Thoracic aorta (tissue), 2 donors: ENCODE results near the gene HBS1L. TPM values are rescaled to one million over a fixed set of nuclear protein-coding genes. Genes with fewer than 3 reads are reported as not detected.

Source experiments
- ATAC-seq: fragments of 150-250 bp; one replicate; pipeline ENCODE4 v1.8.0; 2017; ENCODE audit warnings: low read depth; ENCODE audit not compliant: insufficient number of reproducible peaks, low FRiP score
- DNase-seq: peaks from one replicate; pipeline ENCODE4 v3.0.0-alpha.2; 2020; ENCODE audit warnings: low spot score
- H3K27ac ChIP-seq, 2 donors: fragments of 200-600 bp; sonication (generic); 1 replicate in 1 of 2; 2 replicates in 1 of 2; pipeline ENCODE4 v1.5.1; 2016; ENCODE audit warnings: mild to moderate bottlenecking in 2 of 2, moderate library complexity in 2 of 2
- H3K27me3 ChIP-seq: fragments of 200-600 bp; sonication (generic); replicated peaks from 2 replicates; pipeline ENCODE4 v1.6.0; 2016; ENCODE audit warnings: mild to moderate bottlenecking; ENCODE audit not compliant: insufficient read depth
- H3K36me3 ChIP-seq: fragments of 200-600 bp; sonication (generic); one replicate; pipeline ENCODE4 v1.5.1; 2016
- H3K4me1 ChIP-seq, 2 donors: fragments of 200-600 bp; sonication (generic); 1 replicate in 1 of 2; 2 replicates in 1 of 2; pipeline versions ENCODE4 v1.5.1 to v1.6.0; 2016; ENCODE audit warnings: low read depth in 2 of 2, mild to moderate bottlenecking in 1 of 2; ENCODE audit not compliant: control insufficient read depth in 1 of 2
- H3K4me3 ChIP-seq: fragments of 200-600 bp; sonication (generic); 2 replicates; pipeline ENCODE4 v1.5.1; 2016; ENCODE audit warnings: mild to moderate bottlenecking
- H3K9me3 ChIP-seq: fragments of 200-600 bp; sonication (generic); 2 replicates; pipeline ENCODE4 v1.5.1; 2016
- CTCF ChIP-seq: fragments of 200-600 bp; sonication (generic); IDR thresholded peaks from one replicate; pipeline ENCODE4 v1.5.1; 2019; ENCODE audit warnings: antibody characterized with exemption
- total RNA-seq, 2 donors: library from RNA; depleted of rRNA; stranded (reverse); fragments of >200 nt; gene quantifications; one replicate each; pipeline versions ENCODE4 v1.1.0 to v1.2.3, GENCODE V29; 2016

HBS1L gene
- total RNA-seq, 2 donors from 2014 or later: 42.5 to 48.5 TPM

- DNase-seq (no peak), ATAC-seq (no peak)
- H3K27ac ChIP-seq: no peak overlapping the region
These were observed 109.6 kb downstream of the HBS1L start for GRCh38 chr6:134945045-134945444.

DNA sequence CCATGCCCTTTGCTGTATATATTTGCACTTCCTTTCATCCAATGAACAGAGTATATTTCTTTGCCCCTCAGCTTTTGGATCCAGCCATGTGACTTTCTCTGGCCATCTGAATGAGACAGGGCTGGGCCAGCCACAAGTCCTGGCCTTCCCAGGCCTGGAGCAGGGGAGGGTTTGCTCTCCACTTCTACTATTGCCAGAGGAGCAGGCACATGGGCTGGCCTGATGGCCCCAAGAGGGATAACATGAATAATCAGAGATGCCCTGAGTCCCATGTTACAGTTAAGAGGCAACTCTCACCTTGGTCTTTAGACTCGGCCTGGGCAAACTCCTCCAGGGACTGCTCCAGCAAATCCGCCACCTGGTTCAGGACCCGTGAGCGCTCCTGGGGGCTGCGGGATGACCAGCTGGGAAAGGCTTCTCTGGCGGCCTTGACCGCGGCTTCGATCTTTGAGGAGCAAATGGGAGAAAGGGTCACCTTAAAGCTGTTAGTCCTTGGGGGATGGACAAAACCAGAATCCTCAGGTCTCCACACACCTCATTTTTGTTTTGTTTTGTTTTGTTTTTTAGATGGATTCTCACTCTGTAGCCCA is 111.0 kb downstream of the HBS1L start:
- ATAC-seq (no peak), DNase-seq (no peak)
- H3K4me3 ChIP-seq: no peak overlapping the region
- no peaks in the 10 kb centered on the region for H3K27me3 ChIP-seq
- no peak for TF ChIP-seq CTCF
- no peak overlapping the region for H3K27ac ChIP-seq
- no peaks in the 10 kb centered on the region for H3K4me1 ChIP-seq
- no peaks in the 10 kb centered on the region for H3K36me3 ChIP-seq
- H3K9me3 ChIP-seq: no peaks in the 10 kb centered on the region

More at GRCh38 chr6:134945045-134945444, 109.6 kb downstream of the HBS1L start:
- H3K4me1 ChIP-seq: no peaks in the 10 kb centered on the region
- H3K9me3 ChIP-seq: no peaks in the 10 kb centered on the region
- no peaks in the 10 kb centered on the region for H3K36me3 ChIP-seq
- no peak overlapping the region for H3K4me3 ChIP-seq
- H3K27me3 ChIP-seq: no peaks in the 10 kb centered on the region
- no peak for TF ChIP-seq CTCF

DNA sequence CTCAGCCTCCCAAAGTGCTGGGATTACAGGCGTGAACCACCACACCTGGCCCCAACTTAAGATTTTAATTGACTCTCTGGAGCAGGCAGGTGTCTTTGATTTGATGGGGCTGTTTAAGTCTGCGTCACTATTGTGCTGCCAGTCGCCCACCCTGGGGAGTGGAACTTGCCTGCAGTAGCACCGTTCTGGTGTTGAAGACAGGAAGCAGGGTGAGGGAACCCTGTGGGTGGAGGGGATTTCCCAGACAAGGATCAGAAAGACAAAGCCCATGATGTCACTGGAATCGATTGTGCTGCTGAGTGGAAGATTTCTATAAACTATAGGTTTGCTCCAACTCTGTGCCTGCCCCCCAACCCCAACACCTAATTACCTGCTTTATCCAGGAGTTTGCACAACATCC is 115.7 kb downstream of the HBS1L start:
- no peaks in the 10 kb centered on the region for H3K9me3 ChIP-seq
- no peaks in the 10 kb centered on the region for H3K36me3 ChIP-seq
- no peak overlapping the region for H3K4me3 ChIP-seq
- DNase-seq (no peak), ATAC-seq (no peak)
- no peaks in the 10 kb centered on the region for H3K27me3 ChIP-seq
- TF ChIP-seq CTCF: no peak
- no peaks in the 10 kb centered on the region for H3K4me1 ChIP-seq
- no peak overlapping the region for H3K27ac ChIP-seq

DNA sequence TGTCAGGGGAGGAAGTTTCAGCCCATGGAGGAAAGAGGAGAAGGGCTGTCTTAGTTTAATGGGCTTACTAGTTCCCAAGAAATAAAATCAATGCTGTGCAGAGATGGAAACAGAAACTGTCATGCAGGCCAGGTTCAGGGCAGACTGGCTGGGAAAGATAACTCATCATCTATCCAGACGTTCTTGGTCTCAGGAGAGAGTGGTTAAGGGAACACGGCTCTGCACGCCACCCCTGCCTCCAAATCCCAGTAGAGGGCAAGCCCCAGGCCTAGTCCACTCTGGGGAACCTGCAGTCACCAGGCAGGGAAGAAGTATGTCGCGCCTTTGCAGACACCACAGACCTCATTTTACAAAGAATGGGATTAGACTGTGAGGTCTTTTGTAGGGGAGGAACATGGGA is 117.2 kb downstream of the HBS1L start:
- no peak for TF ChIP-seq CTCF
- H3K27ac ChIP-seq: no peak overlapping the region

DNA sequence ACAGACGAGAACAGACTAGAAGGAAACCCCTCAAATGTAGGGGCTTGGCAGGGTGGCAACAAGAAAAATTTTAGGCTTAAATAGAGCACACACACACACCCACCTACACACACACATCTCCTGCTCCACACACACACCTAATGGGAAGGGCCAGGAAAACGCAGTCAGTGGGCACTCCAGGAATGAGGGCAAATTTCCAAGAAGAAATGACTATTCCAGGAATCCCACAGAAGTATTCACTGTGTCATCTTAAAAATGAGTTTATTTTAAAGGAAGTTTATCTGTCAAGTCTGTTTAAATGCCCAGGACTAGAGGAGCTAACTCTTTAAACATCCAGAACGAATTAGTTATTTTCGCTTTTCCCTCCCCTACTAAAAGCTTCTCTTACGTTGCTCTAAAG is 117.7 kb downstream of the HBS1L start:
- no peak for TF ChIP-seq CTCF
- no peak for ATAC-seq

More for the DNA sequence above, 117.2 kb downstream of the HBS1L start:
- H3K27me3 ChIP-seq: no peaks in the 10 kb centered on the region
- H3K4me3 ChIP-seq: no peak overlapping the region
- ATAC-seq: no peak
- H3K9me3 ChIP-seq: no peaks in the 10 kb centered on the region
- no peak for DNase-seq
- no peaks in the 10 kb centered on the region for H3K36me3 ChIP-seq
- no peaks in the 10 kb centered on the region for H3K4me1 ChIP-seq

More for the DNA sequence above, 117.7 kb downstream of the HBS1L start:
- Histone ChIP-seq H3K27me3 (no peaks in the 10 kb centered on the region), H3K27ac (no peak overlapping the region), H3K4me3 (no peak overlapping the region), H3K9me3 (no peaks in the 10 kb centered on the region), H3K36me3 (no peaks in the 10 kb centered on the region), H3K4me1 (no peaks in the 10 kb centered on the region)
- DNase-seq: no peak
